ENCODE data around the gene CDC7. TPM values are rescaled to one million over a fixed set of nuclear protein-coding genes. Genes with fewer than 3 reads are reported as not detected.

The CDC7 gene
- total RNA-seq, 2 experiments from 2014 or later: 31.1 to 32.0 TPM

Other genes with a start within 250 kb of the CDC7 start
- not detected for gene HFM1, start 96.0 kb upstream of the CDC7 start, total RNA-seq

Measured in activated CD4-positive, alpha-beta T cell treated with anti-CD3 and anti-CD28 coated beads for 36 hours (primary cell).